Endothelial cell of hepatic sinusoid (primary cell): ENCODE data around the gene MMP2.

Experiments
- in situ Hi-C: cut with HindIII; loops from 2 replicates; pipeline ENCODE4 v1.10.0; 2017; ENCODE audit warnings: low sequenced_read_pairs

MMP2 gene

GRCh38 chr16:55489956-55490265 is 10.9 kb downstream of the MMP2 start:
- in situ Hi-C loops = loop anchor here (5.0 kb wide), 1 partner anchor 72 kb away; no protein-coding TSS in a partner anchor

GRCh38 chr16:55490301-55490700 is 11.3 kb downstream of the MMP2 start:
- in situ Hi-C loops = no loop called here

GRCh38 chr16:55491691-55492090 is 12.7 kb downstream of the MMP2 start:
- in situ Hi-C loops = no loop called here

- in situ Hi-C loops = no loop called here
These were observed 13.9 kb downstream of the MMP2 start for GRCh38 chr16:55492756-55493380.

- in situ Hi-C loops = no loop called here
These were observed 16.0 kb downstream of the MMP2 start for GRCh38 chr16:55494994-55495421.

- in situ Hi-C loops = no loop called here
These were observed 16.8 kb downstream of the MMP2 start for GRCh38 chr16:55495616-55496289.

GRCh38 chr16:55496509-55497145 is 17.6 kb downstream of the MMP2 start:
- in situ Hi-C loops = no loop called here

- in situ Hi-C loops = no loop called here
These were observed 18.6 kb downstream of the MMP2 start for GRCh38 chr16:55497558-55497957.

- in situ Hi-C loops = no loop called here
These were observed 19.1 kb downstream of the MMP2 start for GRCh38 chr16:55498101-55498500.

- in situ Hi-C loops = no loop called here
These were observed 20.3 kb downstream of the MMP2 start for GRCh38 chr16:55499281-55499680.

- in situ Hi-C loops = no loop called here
These were observed 21.0 kb downstream of the MMP2 start for GRCh38 chr16:55499951-55500529.

- in situ Hi-C loops = no loop called here
These were observed 21.6 kb downstream of the MMP2 start for GRCh38 chr16:55500530-55501011.

GRCh38 chr16:55501549-55502322 is 22.7 kb downstream of the MMP2 start:
- in situ Hi-C loops = no loop called here

GRCh38 chr16:55502801-55503366 is 23.9 kb downstream of the MMP2 start:
- in situ Hi-C loops = no loop called here

- in situ Hi-C loops = no loop called here
These were observed 24.9 kb downstream of the MMP2 start for GRCh38 chr16:55503726-55504550.

GRCh38 chr16:55505333-55506015 is 26.5 kb downstream of the MMP2 start:
- in situ Hi-C loops = loop anchor here (5.0 kb wide), 1 partner anchor 137 kb away; no protein-coding TSS in a partner anchor

- in situ Hi-C loops = loop anchor here (5.0 kb wide), 1 partner anchor 136 kb away; no protein-coding TSS in a partner anchor
These were observed 27.1 kb downstream of the MMP2 start for GRCh38 chr16:55506083-55506482.

GRCh38 chr16:55506708-55507107 is 27.7 kb downstream of the MMP2 start:
- in situ Hi-C loops = loop anchor here (5.0 kb wide), 1 partner anchor 136 kb away; no protein-coding TSS in a partner anchor
